H9 (cell line): ENCODE data around the gene ARHGEF12. TPM values are rescaled to one million over a fixed set of nuclear protein-coding genes. Genes with fewer than 3 reads are reported as not detected.

ENCODE experiments used
- DNase-seq: peaks from one replicate; pipeline ENCODE4 v3.0.0-alpha.2; 2017
- H2AFZ ChIP-seq: one replicate; pipeline ENCODE4 v1.6.1; 2013; ENCODE audit warnings: mild to moderate bottlenecking, low read length, control low read depth, moderate library complexity
- H2AK5ac ChIP-seq: 2 replicates; pipeline ENCODE4 v1.6.1; 2013; ENCODE audit warnings: low read length, control low read depth, mixed read lengths; ENCODE audit not compliant: insufficient read length
- H2BK120ac ChIP-seq: one replicate; pipeline ENCODE4 v1.6.1; 2013; ENCODE audit warnings: low read depth, mild to moderate bottlenecking, low read length, control low read depth, inconsistent platforms; ENCODE audit not compliant: poor library complexity, severe bottlenecking
- H2BK12ac ChIP-seq: 2 replicates; pipeline ENCODE4 v1.6.1; 2013; ENCODE audit warnings: low read length, control low read depth, mixed read lengths, low read depth; ENCODE audit not compliant: insufficient read length
- H2BK15ac ChIP-seq: 2 replicates; pipeline ENCODE4 v1.6.1; 2013; ENCODE audit warnings: low read depth, low read length, control low read depth
- H2BK20ac ChIP-seq: one replicate; pipeline ENCODE4 v1.6.1; 2013; ENCODE audit warnings: low read depth, mild to moderate bottlenecking, low read length, control low read depth, inconsistent platforms; ENCODE audit not compliant: poor library complexity, severe bottlenecking
- H2BK5ac ChIP-seq: 2 replicates; pipeline ENCODE4 v1.6.1; 2013; ENCODE audit warnings: low read length, control low read depth, mixed read lengths; ENCODE audit not compliant: insufficient read length
- H3K14ac ChIP-seq: 2 replicates; pipeline ENCODE4 v1.6.1; 2013; ENCODE audit warnings: low read length, control low read depth; ENCODE audit not compliant: insufficient read depth
- H3K18ac ChIP-seq: 2 replicates; pipeline ENCODE4 v1.6.1; 2013; ENCODE audit warnings: low read depth, mild to moderate bottlenecking, mixed read lengths, low read length, control low read depth; ENCODE audit not compliant: insufficient read length
- H3K23ac ChIP-seq: 2 replicates; pipeline ENCODE4 v1.6.1; 2013; ENCODE audit warnings: low read length, control low read depth, mixed read lengths, low read depth; ENCODE audit not compliant: insufficient read length
- H3K23me2 ChIP-seq: 2 replicates; pipeline ENCODE4 v1.6.1; 2013; ENCODE audit warnings: low read depth, mild to moderate bottlenecking, mixed read lengths, low read length, control low read depth; ENCODE audit not compliant: insufficient read length, poor library complexity, severe bottlenecking
- H3K27ac ChIP-seq: 2 replicates; pipeline ENCODE4 v1.5.1; 2013; ENCODE audit warnings: low read length, control low read depth, mixed read lengths, low read depth; ENCODE audit not compliant: insufficient read length
- H3K27me3 ChIP-seq: 2 replicates; pipeline ENCODE4 v1.6.1; 2013; ENCODE audit warnings: low read length, control low read depth, inconsistent platforms; ENCODE audit not compliant: insufficient read depth
- H3K4ac ChIP-seq: 2 replicates; pipeline ENCODE4 v1.6.1; 2013; ENCODE audit warnings: low read depth, mild to moderate bottlenecking, control low read depth, inconsistent platforms, low read length, moderate library complexity
- H3K4me1 ChIP-seq: 2 replicates; pipeline ENCODE4 v1.6.1; 2013; ENCODE audit warnings: low read length, control low read depth, inconsistent platforms; ENCODE audit not compliant: insufficient read depth
- H3K4me2 ChIP-seq: 2 replicates; pipeline ENCODE4 v1.6.1; 2013; ENCODE audit warnings: low read length, control low read depth, mixed read lengths; ENCODE audit not compliant: insufficient read length, insufficient read depth
- H3K56ac ChIP-seq: 2 replicates; pipeline ENCODE4 v1.6.1; 2013; ENCODE audit warnings: low read depth, mild to moderate bottlenecking, mixed read lengths, low read length, control low read depth; ENCODE audit not compliant: insufficient read length
- H3K79me1 ChIP-seq: 2 replicates; pipeline ENCODE4 v1.6.1; 2013; ENCODE audit warnings: low read depth, mild to moderate bottlenecking, moderate library complexity, low read length, control low read depth, inconsistent platforms; ENCODE audit not compliant: insufficient read depth, poor library complexity, severe bottlenecking
- H3K79me2 ChIP-seq: 2 replicates; pipeline ENCODE4 v1.6.1; 2013; ENCODE audit warnings: low read length, control low read depth, inconsistent platforms; ENCODE audit not compliant: insufficient read depth
- H3K9ac ChIP-seq: 2 replicates; pipeline ENCODE4 v1.6.1; 2013; ENCODE audit warnings: low read length, control low read depth, mixed read lengths; ENCODE audit not compliant: insufficient read length; ENCODE audit errors: extremely low read depth
- H3K9me3 ChIP-seq: one replicate; pipeline ENCODE4 v1.6.1; 2013; ENCODE audit warnings: low read depth, low read length, inconsistent platforms; ENCODE audit not compliant: control insufficient read depth
- H3T11ph ChIP-seq: one replicate; pipeline ENCODE4 v1.6.1; 2013; ENCODE audit warnings: mild to moderate bottlenecking, low read length, control low read depth, inconsistent platforms
- H4K20me1 ChIP-seq: one replicate; pipeline ENCODE4 v1.6.1; 2013; ENCODE audit not compliant: control insufficient read depth, insufficient read length, insufficient read depth
- H4K5ac ChIP-seq: 2 replicates; pipeline ENCODE4 v1.6.1; 2013; ENCODE audit warnings: low read depth, mild to moderate bottlenecking, mixed read lengths, low read length, control low read depth; ENCODE audit not compliant: insufficient read length
- H4K8ac ChIP-seq: replicated peaks from 2 replicates; pipeline ENCODE4 v1.6.1; 2013; ENCODE audit warnings: low read length, control low read depth, mixed read lengths, low read depth; ENCODE audit not compliant: insufficient read length
- H4K91ac ChIP-seq: 2 replicates; pipeline ENCODE4 v1.6.1; 2013; ENCODE audit warnings: low read depth, mild to moderate bottlenecking, moderate library complexity, mixed read lengths, low read length, control low read depth; ENCODE audit not compliant: insufficient read length
- H3K27ac Mint-ChIP-seq, 3 experiments: 2 replicates in 2 of 3; 3 replicates in 1 of 3; pipeline ENCODE4 v1.8.0; 2020 to 2021; ENCODE audit warnings: mixed read lengths in 3 of 3, mild to moderate bottlenecking in 1 of 3, moderate library complexity in 1 of 3
- H3K27me3 Mint-ChIP-seq: 2 replicates; pipeline ENCODE4 v1.8.0; 2021; ENCODE audit warnings: low read depth, mild to moderate bottlenecking, moderate library complexity, mixed read lengths
- H3K36me3 Mint-ChIP-seq, 3 experiments: 2 replicates in 2 of 3; 3 replicates in 1 of 3; pipeline ENCODE4 v1.8.0; 2020 to 2021; ENCODE audit warnings: low read depth in 3 of 3, mixed read lengths in 3 of 3; ENCODE audit not compliant: insufficient read depth in 1 of 3
- H3K4me1 Mint-ChIP-seq, 2 experiments: 2 replicates each; pipeline ENCODE4 v1.8.0; 2020; ENCODE audit warnings: mixed read lengths in 2 of 2
- H3K4me3 Mint-ChIP-seq, 2 experiments: 2 replicates in 1 of 2; 3 replicates in 1 of 2; pipeline ENCODE4 v1.8.0; 2020 to 2021; ENCODE audit warnings: mild to moderate bottlenecking in 2 of 2, mixed read lengths in 2 of 2, moderate library complexity in 1 of 2
- H3K9me3 Mint-ChIP-seq, 2 experiments: 2 replicates in 1 of 2; 3 replicates in 1 of 2; pipeline ENCODE4 v1.8.0; 2020; ENCODE audit warnings: mild to moderate bottlenecking in 2 of 2, mixed read lengths in 2 of 2, moderate library complexity in 1 of 2
- CTCF ChIP-seq: fragments of 200-600 bp; sonication (generic); conservative IDR thresholded peaks from 3 replicates; pipeline ENCODE4 v1.8.0; 2021; ENCODE audit warnings: antibody characterized with exemption, mild to moderate bottlenecking
- WGBS: extraction: QIAGEN DNeasy Blood & Tissue Kit; methylation state at CpG from one replicate; pipeline ENCODE4 v1.1.7; 2013; ENCODE audit warnings: missing lambda C conversion rate, low lambda C conversion rate, mixed read lengths; ENCODE audit not compliant: insufficient read length; ENCODE audit errors: extremely low coverage; 5-methylcytosine and 5-hydroxymethylcytosine counted together
- total RNA-seq: library from RNA; stranded (reverse); gene quantifications from 2 replicates; pipeline ENCODE4 v1.2.1, GENCODE V29; 2021

ARHGEF12 gene
- total RNA-seq, 1 experiment from 2014 or later, result 27.0 TPM

GRCh38 chr11:120441592-120441991 lies 105.4 kb downstream of the ARHGEF12 start:
- H3K14ac ChIP-seq, result no peak overlapping the region
- H4K91ac ChIP-seq, result no peak overlapping the region
- no peak overlapping the region for H2BK5ac ChIP-seq
- no peaks in the 10 kb centered on the region for H3K4me1 Mint-ChIP-seq
- H3K27ac Mint-ChIP-seq, result no peak overlapping the region
- H3K79me1 ChIP-seq, result no peaks in the 10 kb centered on the region
- no peaks in the 10 kb centered on the region for H3K4me1 ChIP-seq
- no peak overlapping the region for H3K23ac ChIP-seq
- peaks cover 4 to 32% (median 16%) of the 10 kb centered on the region in 3 experiments; a peak in 5 of 7 replicates for H3K36me3 Mint-ChIP-seq
- H2BK15ac ChIP-seq, result no peak overlapping the region
- no peaks in the 10 kb centered on the region for H3K27me3 ChIP-seq
- no peak overlapping the region for H2AFZ ChIP-seq
- no peak overlapping the region for H4K5ac ChIP-seq
- TF ChIP-seq CTCF, result no peak
- H3K56ac ChIP-seq, result no peak overlapping the region
- H3K9me3 ChIP-seq, result no peaks in the 10 kb centered on the region
- no peaks in the 10 kb centered on the region for H4K20me1 ChIP-seq
- no peak overlapping the region for H3K4me3 Mint-ChIP-seq
- no peak overlapping the region for H2BK12ac ChIP-seq
- no CpG with 5 or more reads among the region's 5 CpGs for WGBS
- no peaks in the 10 kb centered on the region for H3K23me2 ChIP-seq
- H3T11ph ChIP-seq, result no peak overlapping the region
- H2BK120ac ChIP-seq, result no peak overlapping the region
- no peak overlapping the region for H4K8ac ChIP-seq
- H2AK5ac ChIP-seq, result no peak overlapping the region
- H3K18ac ChIP-seq, result no peak overlapping the region
- no peak overlapping the region for H2BK20ac ChIP-seq
- H3K27ac ChIP-seq, result no peak overlapping the region
- no peaks in the 10 kb centered on the region for H3K27me3 Mint-ChIP-seq
- no peak overlapping the region for H3K4me2 ChIP-seq
- H3K79me2 ChIP-seq, result no peaks in the 10 kb centered on the region
- H3K9ac ChIP-seq, result no peak overlapping the region
- no peaks in the 10 kb centered on the region for H3K9me3 Mint-ChIP-seq
- H3K4ac ChIP-seq, result no peak overlapping the region
- no peak for DNase-seq
